HEK293T (cell line): ENCODE measurements around the gene DHX34.
"Not testable (repeated sequence)": the region's sequence is repeated elsewhere in the genome, so short reads cannot be mapped to it uniquely, and the experiment has no call there.

Experiments
- CTCF ChIA-PET: fragments of 350-600 bp; formaldehyde crosslinking; extraction: SDS; loops from one replicate; lab custom pipeline; 2021; ENCODE audit warnings: antibody characterized with exemption, inconsistent platforms; lab: Yijun Ruan, JAX
- POLR2A ChIA-PET: fragments of 350-600 bp; formaldehyde crosslinking; extraction: SDS; loops from one replicate; lab custom pipeline; 2020; ENCODE audit warnings: antibody characterized with exemption, inconsistent platforms; lab: Yijun Ruan, JAX
- DNase-seq: peaks from one replicate; pipeline ENCODE4 v3.0.0; 2012; ENCODE audit warnings: mixed read lengths; ENCODE audit errors: extremely low spot score
- ARNT ChIP-seq: fragments of 450-650 bp; IDR thresholded peaks from 2 replicates; pipeline ENCODE4 v1.6.1; 2017; ENCODE audit warnings: mild to moderate bottlenecking
- BHLHE40 ChIP-seq: fragments of 450-650 bp; IDR thresholded peaks from 2 replicates; pipeline ENCODE4 v1.6.1; 2016; ENCODE audit warnings: mild to moderate bottlenecking, moderate library complexity, borderline replicate concordance
- CTBP1 ChIP-seq: fragments of 450-650 bp; IDR thresholded peaks from 2 replicates; pipeline ENCODE4 v1.6.1; 2016; ENCODE audit warnings: borderline replicate concordance
- ELF4 ChIP-seq: fragments of 450-650 bp; IDR thresholded peaks from 2 replicates; pipeline ENCODE4 v1.6.1; 2017; ENCODE audit warnings: antibody characterized with exemption
- FOXA1 ChIP-seq: fragments of 450-650 bp; IDR thresholded peaks from 2 replicates; pipeline ENCODE4 v1.6.1; 2016; ENCODE audit warnings: mild to moderate bottlenecking
- FOXK2 ChIP-seq: fragments of 450-650 bp; IDR thresholded peaks from 2 replicates; pipeline ENCODE4 v1.6.1; 2016; ENCODE audit warnings: mild to moderate bottlenecking
- FOXM1 ChIP-seq: fragments of 450-650 bp; IDR thresholded peaks from 2 replicates; pipeline ENCODE4 v1.6.1; 2017; ENCODE audit warnings: mild to moderate bottlenecking, borderline replicate concordance
- HDGF ChIP-seq: fragments of 450-650 bp; IDR thresholded peaks from 2 replicates; pipeline ENCODE4 v1.6.1; 2017; ENCODE audit warnings: antibody characterized with exemption, borderline replicate concordance
- L3MBTL2 ChIP-seq: fragments of 450-650 bp; conservative IDR thresholded peaks from 2 replicates; pipeline ENCODE4 v1.6.1; 2016; ENCODE audit warnings: mild to moderate bottlenecking
- LEF1 ChIP-seq: fragments of 450-650 bp; IDR thresholded peaks from 2 replicates; pipeline ENCODE4 v1.6.1; 2017; ENCODE audit warnings: mild to moderate bottlenecking, borderline replicate concordance
- NFRKB ChIP-seq: fragments of 450-650 bp; IDR thresholded peaks from 2 replicates; pipeline ENCODE4 v1.6.1; 2016; ENCODE audit warnings: mild to moderate bottlenecking, moderate library complexity
- SP1 ChIP-seq: fragments of 450-650 bp; IDR thresholded peaks from 2 replicates; pipeline ENCODE4 v1.6.1; 2017
- SUZ12 ChIP-seq: fragments of 450-650 bp; IDR thresholded peaks from 2 replicates; pipeline ENCODE4 v1.6.1; 2016; ENCODE audit warnings: mild to moderate bottlenecking
- TARDBP ChIP-seq: fragments of 450-650 bp; IDR thresholded peaks from 2 replicates; pipeline ENCODE4 v1.6.1; 2016
- ZNF384 ChIP-seq: fragments of 450-650 bp; IDR thresholded peaks from 2 replicates; pipeline ENCODE4 v1.6.1; 2016
- TF ChIP-seq, protein P1 (sequence below): fragments of 450-650 bp; IDR thresholded peaks from 2 replicates; pipeline ENCODE4 v1.6.1; 2016

DHX34 gene

GRCh38 chr19:47348819-47349795 is at the start of gene DHX34:
Gene DHX34 (plus strand): TSS chr19:47349315. CDS start chr19:47353031, 3,716 bp downstream.
- POLR2A ChIA-PET, result interaction anchor here (0.6 to 1.9 kb wide), 19 partner anchors 8 to 185 kb away, joined by 3 to 9 read pairs (median 4); partner anchors contain the start of genes C5AR1 and CCDC9

GRCh38 chr19:47300867-47301266 is 48.2 kb upstream of the DHX34 start:
- POLR2A ChIA-PET, DNase-seq, CTCF ChIA-PET: not testable (repeated sequence)

More at GRCh38 chr19:47348819-47349795, at the start of gene DHX34:
- CTCF ChIA-PET, result interaction anchor here (0.6 to 1.6 kb wide), 13 partner anchors 10 to 1629 kb away, joined by 3 to 9 read pairs (median 4); partner anchors contain the start of genes C5AR1 and KPTN
- DNase-seq, result peak; percentile 100
- TF ChIP-seq, protein P1, sequence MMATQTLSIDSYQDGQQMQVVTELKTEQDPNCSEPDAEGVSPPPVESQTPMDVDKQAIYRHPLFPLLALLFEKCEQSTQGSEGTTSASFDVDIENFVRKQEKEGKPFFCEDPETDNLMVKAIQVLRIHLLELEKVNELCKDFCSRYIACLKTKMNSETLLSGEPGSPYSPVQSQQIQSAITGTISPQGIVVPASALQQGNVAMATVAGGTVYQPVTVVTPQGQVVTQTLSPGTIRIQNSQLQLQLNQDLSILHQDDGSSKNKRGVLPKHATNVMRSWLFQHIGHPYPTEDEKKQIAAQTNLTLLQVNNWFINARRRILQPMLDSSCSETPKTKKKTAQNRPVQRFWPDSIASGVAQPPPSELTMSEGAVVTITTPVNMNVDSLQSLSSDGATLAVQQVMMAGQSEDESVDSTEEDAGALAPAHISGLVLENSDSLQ, result no peak
- TF ChIP-seq ZNF384 (no peak), TARDBP (no peak), NFRKB (no peak), FOXM1 (no peak), ELF4 (peak; percentile 79), L3MBTL2 (peak; percentile 88), LEF1 (no peak), FOXA1 (no peak)

GRCh38 chr19:47302249-47302648 is 46.9 kb upstream of the DHX34 start:
- DNase-seq, result no peak
- TF ChIP-seq HDGF, result no peak
- no peak for TF ChIP-seq NFRKB
- TF ChIP-seq ARNT, result no peak
- TF ChIP-seq SP1, result no peak
- TF ChIP-seq BHLHE40, result no peak
- TF ChIP-seq ELF4, result no peak
- TF ChIP-seq SUZ12, result no peak
- TF ChIP-seq LEF1, result no peak
- no peak for TF ChIP-seq FOXM1
- POLR2A ChIA-PET, result no interaction called here
- CTCF ChIA-PET, result no interaction called here

DNA sequence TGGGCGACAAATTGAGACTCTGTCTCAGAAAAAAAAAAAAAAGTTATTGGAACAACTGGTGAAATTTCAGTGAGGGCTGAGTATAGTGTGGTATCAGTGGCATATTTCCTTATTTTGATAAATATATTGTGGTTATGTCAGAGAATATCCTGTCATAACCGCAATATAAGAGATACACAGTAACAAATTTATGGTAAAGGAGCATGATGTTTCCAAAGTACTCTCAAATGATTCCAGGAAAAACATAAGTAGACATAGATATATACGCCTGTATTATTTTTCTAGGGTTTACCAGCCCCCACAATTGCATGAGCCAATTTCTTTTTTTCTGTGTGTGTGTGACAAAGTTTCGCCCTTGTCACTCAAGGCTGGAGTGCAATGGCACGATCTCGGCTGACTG is 45.1 kb upstream of the DHX34 start:
- CTCF ChIA-PET, result no interaction called here
- no peak for TF ChIP-seq LEF1
- POLR2A ChIA-PET, result no interaction called here
- DNase-seq, result no peak

GRCh38 chr19:47305309-47305751 is 43.8 kb upstream of the DHX34 start:
- ChIA-PET POLR2A (no interaction called here), CTCF (interaction anchor here (0.6 to 1.8 kb wide), 6 partner anchors 11 to 309 kb away, joined by 3 to 8 read pairs (median 4); partner anchors contain the start of gene DHX34)
- DNase-seq, result peak; percentile 84
- TF ChIP-seq, protein P1, result peak; percentile 54
- no peak for TF ChIP-seq HDGF
- TF ChIP-seq TARDBP, result no peak
- no peak for TF ChIP-seq CTBP1
- no peak for TF ChIP-seq FOXK2
- no peak for TF ChIP-seq FOXM1
- no peak for TF ChIP-seq SUZ12
- no peak for TF ChIP-seq ZNF384
- TF ChIP-seq ARNT, result no peak
- peak; percentile 73 for TF ChIP-seq L3MBTL2
- no peak; the same call in 1 of the 2 replicates for TF ChIP-seq ELF4
- no peak for TF ChIP-seq SP1
- no peak for TF ChIP-seq FOXA1
- TF ChIP-seq BHLHE40, result no peak
- TF ChIP-seq NFRKB, result no peak
- TF ChIP-seq LEF1, result no peak

- ChIA-PET POLR2A (no interaction called here), CTCF (interaction anchor here (0.7 to 1.8 kb wide), 3 partner anchors 17 to 43 kb away, joined by 3 to 8 read pairs (median 4); partner anchors contain the start of gene DHX34)
- DNase-seq, result no peak
- TF ChIP-seq BHLHE40 (no peak), SP1 (no peak), SUZ12 (no peak), ELF4 (no peak), CTBP1 (no peak), NFRKB (no peak), FOXK2 (no peak), FOXA1 (no peak), FOXM1 (no peak), HDGF (no peak), L3MBTL2 (no peak), LEF1 (no peak)
- TF ChIP-seq, protein P1, result no peak
These were observed 42.8 kb upstream of the DHX34 start for GRCh38 chr19:47306303-47306702.
